GM12865 (cell line): ENCODE measurements around the gene ATXN1.

Experiments
- DNase-seq: peaks from one replicate; pipeline ENCODE4 v3.0.0; 2010; ENCODE audit warnings: low read depth
- H3K4me3 ChIP-seq: 2 replicates; pipeline ENCODE4 v1.5.1; 2011; ENCODE audit warnings: mild to moderate bottlenecking, low read depth, low read length, control low read depth
- TF ChIP-seq, protein P1 (sequence below): IDR thresholded peaks from 2 replicates; pipeline ENCODE4 v1.5.1; 2011; ENCODE audit warnings: low read length, control low read depth, low read depth, inconsistent platforms; ENCODE audit not compliant: insufficient read depth; ENCODE audit errors: missing control alignments

ATXN1 gene

DNA sequence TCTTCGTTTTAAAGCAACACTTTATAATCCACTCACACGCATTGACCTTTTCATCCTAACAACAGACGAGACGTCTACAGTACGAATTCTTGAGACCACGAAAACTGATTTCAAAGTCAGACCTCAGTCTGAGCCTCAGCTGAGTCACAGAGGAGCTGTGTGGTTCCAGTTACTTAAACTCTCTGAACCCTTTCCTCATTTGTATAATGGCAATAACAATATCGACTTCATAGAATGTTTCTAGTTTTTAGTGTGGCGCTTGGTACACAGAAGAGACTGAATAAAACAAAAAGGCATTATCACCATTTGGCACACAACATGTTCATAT lies 236.9 kb downstream of the ATXN1 start:
- H3K4me3 ChIP-seq = no peak overlapping the region
- TF ChIP-seq, protein P1, sequence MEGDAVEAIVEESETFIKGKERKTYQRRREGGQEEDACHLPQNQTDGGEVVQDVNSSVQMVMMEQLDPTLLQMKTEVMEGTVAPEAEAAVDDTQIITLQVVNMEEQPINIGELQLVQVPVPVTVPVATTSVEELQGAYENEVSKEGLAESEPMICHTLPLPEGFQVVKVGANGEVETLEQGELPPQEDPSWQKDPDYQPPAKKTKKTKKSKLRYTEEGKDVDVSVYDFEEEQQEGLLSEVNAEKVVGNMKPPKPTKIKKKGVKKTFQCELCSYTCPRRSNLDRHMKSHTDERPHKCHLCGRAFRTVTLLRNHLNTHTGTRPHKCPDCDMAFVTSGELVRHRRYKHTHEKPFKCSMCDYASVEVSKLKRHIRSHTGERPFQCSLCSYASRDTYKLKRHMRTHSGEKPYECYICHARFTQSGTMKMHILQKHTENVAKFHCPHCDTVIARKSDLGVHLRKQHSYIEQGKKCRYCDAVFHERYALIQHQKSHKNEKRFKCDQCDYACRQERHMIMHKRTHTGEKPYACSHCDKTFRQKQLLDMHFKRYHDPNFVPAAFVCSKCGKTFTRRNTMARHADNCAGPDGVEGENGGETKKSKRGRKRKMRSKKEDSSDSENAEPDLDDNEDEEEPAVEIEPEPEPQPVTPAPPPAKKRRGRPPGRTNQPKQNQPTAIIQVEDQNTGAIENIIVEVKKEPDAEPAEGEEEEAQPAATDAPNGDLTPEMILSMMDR = no peak
- DNase-seq = no peak

DNA sequence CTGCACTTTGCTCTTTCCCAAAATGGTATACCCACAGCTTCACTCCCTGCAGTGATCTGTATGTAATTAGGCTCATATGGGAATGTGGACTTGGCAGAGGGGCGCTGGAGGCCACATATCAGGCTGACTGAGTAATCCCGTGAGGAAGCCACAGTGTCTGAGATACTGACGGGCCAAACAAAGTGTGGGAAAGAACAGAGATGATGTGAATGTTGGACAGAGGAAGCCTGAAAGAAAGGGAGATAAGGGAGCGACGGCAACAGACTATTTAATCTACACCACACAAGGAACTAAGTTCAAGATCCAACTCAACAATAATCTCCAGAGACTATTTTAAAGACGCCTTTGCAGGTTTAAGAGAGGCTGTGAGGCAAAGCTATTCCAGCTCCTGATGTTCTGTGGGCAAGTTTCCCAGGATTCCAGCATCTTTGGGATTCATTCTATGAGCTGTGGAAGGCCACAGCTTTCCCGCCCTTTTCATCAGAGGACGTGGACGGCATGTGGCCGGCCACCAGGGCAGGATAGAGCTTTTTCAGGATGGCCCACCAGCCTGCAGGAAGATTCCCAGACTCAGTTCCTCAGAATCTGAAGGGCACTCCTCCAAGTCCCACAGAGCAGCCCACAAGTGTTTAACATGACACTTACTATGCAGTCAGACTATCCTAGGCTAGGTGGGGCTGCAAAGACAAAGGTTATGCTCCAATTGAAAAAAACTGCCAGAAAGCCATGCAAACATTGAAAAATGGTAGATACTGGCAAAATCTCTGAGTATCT lies 237.5 kb downstream of the ATXN1 start:
- DNase-seq = no peak
- TF ChIP-seq, protein P1 = no peak
- no peak overlapping the region for H3K4me3 ChIP-seq

DNA sequence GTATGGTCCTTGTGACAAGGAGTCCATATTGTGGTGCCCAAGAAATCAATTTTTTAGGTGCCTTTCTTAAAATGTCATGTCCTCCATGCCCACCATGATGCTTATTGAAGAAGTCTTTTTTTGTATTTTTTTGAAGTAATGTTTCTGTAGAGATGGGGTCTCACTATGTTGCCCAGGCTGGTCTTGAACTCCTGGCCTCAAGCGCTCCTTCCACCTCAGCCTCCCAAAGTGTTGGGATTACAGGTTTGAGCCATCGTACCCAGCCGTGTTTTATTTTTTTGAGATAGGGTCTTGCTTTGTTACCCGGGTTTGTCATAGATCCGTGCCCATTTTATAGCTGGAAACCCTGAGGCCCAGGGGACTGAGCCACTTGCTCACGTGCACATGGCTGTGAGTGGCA lies 238.3 kb downstream of the ATXN1 start:
- no peak for DNase-seq
- TF ChIP-seq, protein P1 = no peak
- no peak overlapping the region for H3K4me3 ChIP-seq

DNA sequence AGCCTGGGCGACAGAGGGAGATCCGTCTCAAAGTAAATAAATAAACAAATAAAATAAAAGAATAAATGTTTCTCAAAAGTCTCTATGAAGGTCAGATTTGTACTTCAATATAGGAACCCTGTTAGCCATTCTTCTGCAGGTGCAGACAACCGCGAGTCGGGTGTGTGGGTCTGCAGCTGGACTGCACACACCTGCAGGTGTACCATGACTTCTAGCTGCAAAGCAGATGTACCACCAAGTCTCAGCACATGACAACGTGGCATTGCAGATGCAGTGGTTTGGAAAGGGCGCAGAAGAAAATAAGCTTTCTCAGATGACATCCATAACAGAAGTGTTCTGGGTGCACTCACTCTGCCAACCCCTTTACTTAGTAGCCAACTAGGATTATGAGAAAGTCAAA lies 239.7 kb downstream of the ATXN1 start:
- no peak overlapping the region for H3K4me3 ChIP-seq
- TF ChIP-seq, protein P1 = no peak
- DNase-seq = no peak

DNA sequence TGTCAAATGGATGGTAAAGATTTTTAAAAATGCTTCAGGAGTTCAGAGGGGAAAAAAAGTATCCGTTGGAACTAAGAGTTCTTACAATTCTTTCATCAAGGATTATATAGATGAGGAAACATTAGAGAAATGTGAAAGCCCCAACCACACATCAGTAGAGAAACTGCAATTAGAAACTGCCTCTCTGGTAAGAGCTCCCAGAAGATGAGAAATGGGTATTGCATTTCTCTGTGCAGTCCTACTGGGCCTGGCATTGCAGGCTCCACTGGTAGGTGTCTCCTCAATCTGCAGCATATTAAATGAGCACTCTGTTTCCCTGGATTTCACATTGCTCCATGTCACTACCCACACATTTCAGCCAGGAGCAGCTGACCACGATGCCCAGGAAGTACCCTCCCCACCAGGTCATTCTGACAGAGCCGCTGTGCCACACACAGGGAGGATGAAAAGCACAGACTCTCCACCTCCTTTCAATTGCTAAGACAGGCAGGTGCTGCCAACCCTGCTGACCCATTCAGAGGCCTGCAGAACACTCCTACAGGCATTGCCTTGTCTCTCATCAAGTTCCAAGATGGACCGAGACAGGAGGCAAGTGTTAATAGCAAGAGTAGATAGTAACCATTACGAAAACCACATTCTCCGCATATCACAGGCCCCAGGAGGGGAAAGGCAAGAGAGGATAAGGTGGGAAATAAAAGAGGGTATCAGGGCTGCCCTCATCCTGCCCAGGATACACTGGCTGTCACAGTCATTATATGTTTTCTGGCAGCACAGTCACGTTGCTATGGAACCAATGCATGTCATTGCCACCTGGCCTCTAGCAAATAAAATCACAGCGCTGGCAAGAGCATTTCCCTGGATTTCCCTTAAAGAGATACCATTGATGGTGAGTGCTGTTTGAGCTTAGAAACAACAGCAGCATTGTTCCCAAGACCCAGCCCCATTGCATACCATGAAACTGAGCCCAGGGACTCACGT lies 241.7 kb downstream of the ATXN1 start:
- TF ChIP-seq, protein P1 = no peak
- DNase-seq = peak; percentile 36
- no peak overlapping the region for H3K4me3 ChIP-seq

DNA sequence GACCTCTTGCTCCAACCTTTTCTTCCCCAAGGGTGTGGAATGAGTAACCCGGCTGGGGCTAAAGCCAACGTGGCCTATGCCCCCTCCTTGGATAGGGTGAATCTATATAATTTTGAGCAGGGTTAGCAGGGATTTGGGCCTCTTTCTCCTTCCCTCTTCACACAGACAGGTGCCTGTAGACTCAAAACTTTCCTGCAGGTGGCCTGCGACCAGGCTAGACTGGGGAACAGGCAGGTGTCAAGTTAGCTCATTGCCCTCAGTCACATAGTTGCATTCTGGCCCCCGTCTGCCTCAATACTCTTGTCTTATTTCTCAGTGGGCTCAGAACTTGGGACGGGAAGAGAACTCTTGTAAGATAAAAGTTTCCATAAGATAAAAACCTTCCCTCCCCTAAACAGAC lies 243.0 kb downstream of the ATXN1 start:
- peak; percentile 35 for DNase-seq
- TF ChIP-seq, protein P1 = peak; percentile 2
- no peak overlapping the region for H3K4me3 ChIP-seq
